Tibial nerve (tissue), 4 donors: ENCODE results near the gene RNF4.

Experiments
- EP300 ChIP-seq, 2 donors: sonication (generic); formaldehyde crosslinking; IDR thresholded peaks; one replicate each; pipeline ENCODE4 v1.6.1; 2017; ENCODE audit warnings: antibody characterized with exemption in 2 of 2, mild to moderate bottlenecking in 1 of 2
- POLR2A ChIP-seq, 2 donors: fragments of 450-650 bp; IDR thresholded peaks; one replicate each; pipeline ENCODE4 v1.6.1; 2017; ENCODE audit warnings: antibody characterized with exemption in 2 of 2, mild to moderate bottlenecking in 2 of 2, moderate library complexity in 2 of 2
- TF ChIP-seq, protein P1 (sequence below), 5 experiments: fragments of 200-600 bp in 3 of 5; fragments of 450-650 bp in 2 of 5; sonication (generic) in 3 of 5; IDR thresholded peaks; one replicate each; pipeline ENCODE4 v1.5.1; 2016 to 2019; ENCODE audit warnings: antibody characterized with exemption in 5 of 5, mild to moderate bottlenecking in 3 of 5, moderate library complexity in 2 of 5

GRCh38 chr4:2432004-2432403 is 36.9 kb upstream of the RNF4 start:
- TF ChIP-seq, protein P1, sequence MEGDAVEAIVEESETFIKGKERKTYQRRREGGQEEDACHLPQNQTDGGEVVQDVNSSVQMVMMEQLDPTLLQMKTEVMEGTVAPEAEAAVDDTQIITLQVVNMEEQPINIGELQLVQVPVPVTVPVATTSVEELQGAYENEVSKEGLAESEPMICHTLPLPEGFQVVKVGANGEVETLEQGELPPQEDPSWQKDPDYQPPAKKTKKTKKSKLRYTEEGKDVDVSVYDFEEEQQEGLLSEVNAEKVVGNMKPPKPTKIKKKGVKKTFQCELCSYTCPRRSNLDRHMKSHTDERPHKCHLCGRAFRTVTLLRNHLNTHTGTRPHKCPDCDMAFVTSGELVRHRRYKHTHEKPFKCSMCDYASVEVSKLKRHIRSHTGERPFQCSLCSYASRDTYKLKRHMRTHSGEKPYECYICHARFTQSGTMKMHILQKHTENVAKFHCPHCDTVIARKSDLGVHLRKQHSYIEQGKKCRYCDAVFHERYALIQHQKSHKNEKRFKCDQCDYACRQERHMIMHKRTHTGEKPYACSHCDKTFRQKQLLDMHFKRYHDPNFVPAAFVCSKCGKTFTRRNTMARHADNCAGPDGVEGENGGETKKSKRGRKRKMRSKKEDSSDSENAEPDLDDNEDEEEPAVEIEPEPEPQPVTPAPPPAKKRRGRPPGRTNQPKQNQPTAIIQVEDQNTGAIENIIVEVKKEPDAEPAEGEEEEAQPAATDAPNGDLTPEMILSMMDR (IDR thresholded peaks at IDR 0.05): no peak
- TF ChIP-seq POLR2A (IDR thresholded peaks at IDR 0.05) (no peak), EP300 (IDR thresholded peaks at IDR 0.05) (no peak)
